Erythroblast (primary cell): ENCODE results near the gene FLYWCH1.

Source experiments
- GATA1 ChIP-seq: IDR thresholded peaks from 2 replicates; pipeline ENCODE4 v1.6.1; 2011; ENCODE audit warnings: low read depth, mild to moderate bottlenecking, control low read depth, low read length, moderate library complexity
- POLR2A ChIP-seq: IDR thresholded peaks from 2 replicates; pipeline ENCODE4 v1.6.1; 2011; ENCODE audit warnings: mild to moderate bottlenecking, low read length

DNA sequence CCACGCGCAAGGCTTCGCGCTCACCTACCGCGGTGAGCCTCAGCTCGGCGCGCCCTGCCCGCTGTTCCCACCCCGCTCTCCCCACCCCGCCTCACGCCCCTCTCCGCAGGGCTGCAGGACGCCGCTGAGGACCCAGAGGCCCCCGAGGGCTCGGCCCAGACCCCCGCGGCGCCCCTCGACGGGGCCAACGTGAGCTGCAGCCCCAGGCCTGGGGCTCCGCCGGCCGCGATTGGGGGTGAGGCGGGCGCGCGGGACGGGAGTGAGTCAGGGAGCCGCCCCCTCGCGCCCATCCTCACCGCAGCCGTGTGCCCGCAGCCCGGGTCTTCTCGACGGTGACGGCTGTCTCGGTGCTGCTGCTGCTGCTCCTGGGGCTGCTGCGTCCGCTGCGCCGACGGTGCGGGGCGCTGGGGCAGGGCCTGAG lies 55.5 kb downstream of the FLYWCH1 start:
- TF ChIP-seq POLR2A (no peak), GATA1 (no peak)
